Erythroblast (primary cell): ENCODE data around the gene TRIM46.

Source experiments
- GATA1 ChIP-seq: IDR thresholded peaks from 2 replicates; pipeline ENCODE4 v1.6.1; 2011; ENCODE audit warnings: low read depth, mild to moderate bottlenecking, control low read depth, low read length, moderate library complexity
- POLR2A ChIP-seq: IDR thresholded peaks from 2 replicates; pipeline ENCODE4 v1.6.1; 2011; ENCODE audit warnings: mild to moderate bottlenecking, low read length

DNA sequence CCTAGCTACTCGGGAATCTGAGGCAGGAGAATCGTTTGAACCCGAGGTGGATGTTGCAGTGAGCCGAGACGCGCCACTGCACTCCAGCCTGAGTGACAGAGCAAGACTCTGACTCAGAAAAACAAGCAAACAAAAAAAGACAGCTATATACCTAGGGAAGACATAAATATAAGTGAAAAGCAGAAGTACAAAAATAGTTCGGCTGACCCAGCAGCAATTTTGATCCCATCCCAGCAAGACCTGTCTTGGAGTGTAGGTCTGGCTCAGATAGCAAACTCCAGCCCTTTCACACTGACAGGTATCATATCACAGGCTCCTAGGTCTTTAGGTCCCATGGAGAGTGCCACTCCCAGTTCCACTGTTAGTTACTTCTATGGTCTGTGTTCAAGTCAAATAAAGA is 49.4 kb downstream of the TRIM46 start:
- TF ChIP-seq POLR2A (no peak), GATA1 (no peak)
